Lung (tissue), 12 donors: ENCODE measurements around the gene BRF1. TPM values are rescaled to one million over a fixed set of nuclear protein-coding genes. Genes with fewer than 3 reads are reported as not detected.

Experiments used
- ATAC-seq: fragments of 200-7000 bp; cut with Tn5 transposase; one replicate; pipeline ENCODE4 v1.9.1; 2020; ENCODE audit warnings: moderate number of reproducible peaks; ENCODE audit not compliant: insufficient read depth, low FRiP score
- DNase-seq, 3 donors: peaks; one replicate each; pipeline ENCODE4 v3.0.0-alpha.2; 2013 to 2017
- H3K27ac ChIP-seq, 2 donors: one replicate each; pipeline ENCODE4 v1.5.1; 2013; ENCODE audit warnings: mild to moderate bottlenecking in 2 of 2, moderate library complexity in 2 of 2, control low read depth in 1 of 2, inconsistent platforms in 1 of 2, low read depth in 1 of 2, low read length in 1 of 2
- H3K27me3 ChIP-seq, 3 donors: one replicate each; pipeline ENCODE4 v1.5.1; 2013; ENCODE audit warnings: low read length in 2 of 3; ENCODE audit not compliant: control insufficient read depth in 3 of 3, insufficient read depth in 3 of 3
- H3K36me3 ChIP-seq, 4 donors: one replicate each; pipeline ENCODE4 v1.5.1; 2013; ENCODE audit warnings: low read length in 4 of 4, mild to moderate bottlenecking in 1 of 4, moderate library complexity in 1 of 4; ENCODE audit not compliant: control insufficient read depth in 4 of 4, insufficient read depth in 4 of 4
- H3K4me1 ChIP-seq, 5 donors: one replicate each; pipeline ENCODE4 v1.5.1; 2013; ENCODE audit warnings: low read length in 5 of 5, mild to moderate bottlenecking in 2 of 5, moderate library complexity in 1 of 5; ENCODE audit not compliant: control insufficient read depth in 5 of 5, insufficient read depth in 5 of 5
- H3K4me3 ChIP-seq: one replicate; pipeline ENCODE4 v1.5.1; 2013; ENCODE audit warnings: mild to moderate bottlenecking, control low read depth, moderate library complexity
- H3K9ac ChIP-seq, 2 donors: one replicate each; pipeline ENCODE4 v1.5.1; 2013; ENCODE audit warnings: low read length in 2 of 2, control low read depth in 1 of 2; ENCODE audit not compliant: insufficient read depth in 1 of 2
- H3K9me3 ChIP-seq, 4 donors: one replicate each; pipeline ENCODE4 v1.5.1; 2013; ENCODE audit warnings: low read length in 3 of 4, mild to moderate bottlenecking in 1 of 4, moderate library complexity in 1 of 4; ENCODE audit not compliant: control insufficient read depth in 4 of 4, insufficient read depth in 3 of 4
- WGBS, 2 donors: extraction: QIAGEN DNeasy Blood & Tissue Kit; methylation state at CpG; one replicate each; pipeline ENCODE4 v1.1.7; 2013; 5-methylcytosine and 5-hydroxymethylcytosine counted together
- polyA plus RNA-seq, 2 donors: library from polyadenylated mRNA; stranded (reverse); fragments of 200-250 nt; gene quantifications; one replicate each; pipeline ENCODE4 v1.2.1, GENCODE V29; 2013
- total RNA-seq, 2 donors: library from RNA; depleted of rRNA in 1 of 2; stranded (reverse); fragments of >200 nt in 1 of 2; gene quantifications; one replicate each; pipeline ENCODE4 v1.2.1, GENCODE V29; 2014 to 2021
- TF ChIP-seq, protein P1 (sequence below): IDR thresholded peaks from 2 replicates; pipeline ENCODE4 v1.5.1; 2012; ENCODE audit warnings: mild to moderate bottlenecking; ENCODE audit errors: control extremely low read depth, extremely low read depth
- donor health status: control.
- donor health status: control.
- donor health status: Bipolar disorder and iron deficiency.
- donor health status: healthy.
- donor health status: DM: yes; HTN: yes; CAD: no.

The BRF1 gene
- total and polyA plus RNA-seq, 4 donors = 14.2 to 55.3 (median 37.2) TPM

DNA sequence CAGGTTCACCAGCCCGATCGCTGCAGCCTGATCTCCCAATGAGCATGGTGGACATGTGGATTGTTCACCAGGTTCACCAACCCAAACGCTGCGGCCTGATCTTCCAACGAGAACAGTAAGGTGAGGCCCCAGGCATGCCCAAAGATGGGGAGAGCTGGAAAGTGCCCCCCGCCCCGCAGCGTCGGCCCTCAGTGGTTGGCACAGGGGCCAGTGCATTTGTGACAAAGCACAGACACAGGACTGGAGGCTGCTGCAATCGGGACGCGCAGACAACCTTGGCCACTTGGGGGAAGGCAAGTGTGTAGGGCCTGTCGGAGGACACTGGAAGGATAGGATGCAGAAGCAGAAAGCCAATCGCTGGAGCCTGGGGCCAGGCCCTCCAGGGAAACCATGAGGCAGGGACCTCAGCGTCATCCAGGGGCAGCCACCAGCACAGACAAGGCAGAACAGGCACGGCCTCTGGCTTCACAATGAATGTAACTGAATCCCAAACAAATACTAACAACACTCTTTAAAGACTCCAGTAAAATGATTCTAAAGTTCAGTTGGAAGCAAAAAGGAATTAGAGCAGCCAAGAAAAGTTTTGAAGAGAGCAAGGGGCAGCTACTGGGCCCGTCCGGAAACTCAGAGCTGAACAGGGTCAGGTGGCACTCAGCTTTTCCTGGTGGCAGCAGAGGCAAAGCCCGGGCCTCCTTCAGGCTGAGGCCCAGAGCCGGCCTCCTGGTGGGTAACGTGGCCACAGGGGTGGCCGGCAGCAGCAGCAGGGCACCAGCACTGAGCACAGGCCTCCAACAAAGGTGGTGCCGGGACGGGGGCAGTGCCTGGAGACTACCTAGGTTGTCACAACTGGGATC lies 13.3 kb downstream of the BRF1 start:
- TF ChIP-seq, protein P1, sequence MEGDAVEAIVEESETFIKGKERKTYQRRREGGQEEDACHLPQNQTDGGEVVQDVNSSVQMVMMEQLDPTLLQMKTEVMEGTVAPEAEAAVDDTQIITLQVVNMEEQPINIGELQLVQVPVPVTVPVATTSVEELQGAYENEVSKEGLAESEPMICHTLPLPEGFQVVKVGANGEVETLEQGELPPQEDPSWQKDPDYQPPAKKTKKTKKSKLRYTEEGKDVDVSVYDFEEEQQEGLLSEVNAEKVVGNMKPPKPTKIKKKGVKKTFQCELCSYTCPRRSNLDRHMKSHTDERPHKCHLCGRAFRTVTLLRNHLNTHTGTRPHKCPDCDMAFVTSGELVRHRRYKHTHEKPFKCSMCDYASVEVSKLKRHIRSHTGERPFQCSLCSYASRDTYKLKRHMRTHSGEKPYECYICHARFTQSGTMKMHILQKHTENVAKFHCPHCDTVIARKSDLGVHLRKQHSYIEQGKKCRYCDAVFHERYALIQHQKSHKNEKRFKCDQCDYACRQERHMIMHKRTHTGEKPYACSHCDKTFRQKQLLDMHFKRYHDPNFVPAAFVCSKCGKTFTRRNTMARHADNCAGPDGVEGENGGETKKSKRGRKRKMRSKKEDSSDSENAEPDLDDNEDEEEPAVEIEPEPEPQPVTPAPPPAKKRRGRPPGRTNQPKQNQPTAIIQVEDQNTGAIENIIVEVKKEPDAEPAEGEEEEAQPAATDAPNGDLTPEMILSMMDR = no peak
- Histone ChIP-seq H3K9ac (no peak overlapping the region), H3K36me3 (peaks cover 0 to 2% (median 0%) of the 10 kb centered on the region in 4 donors), H3K4me3 (no peak overlapping the region), H3K27ac (no peak overlapping the region), H3K4me1 (peaks cover 0 to 5% (median 0%) of the 10 kb centered on the region in 5 donors), H3K9me3 (no peaks in the 10 kb centered on the region), H3K27me3 (no peaks in the 10 kb centered on the region)
- 90 to 92% methylated on average over 24 of the region's 24 CpGs for WGBS, 2 donors
- DNase-seq = no peak
- ATAC-seq = no peak

- TF ChIP-seq, protein P1 = no peak
- ATAC-seq (no peak), DNase-seq (no peak)
- H3K36me3 ChIP-seq = peaks cover 0 to 2% (median 0%) of the 10 kb centered on the region in 4 donors
- 94 to 95% methylated on average over 9 of the region's 9 CpGs for WGBS, 2 donors
- H3K27ac ChIP-seq = no peak overlapping the region
- no peak overlapping the region for H3K4me3 ChIP-seq
- H3K9ac ChIP-seq = no peak overlapping the region
- peaks cover 0 to 3% (median 0%) of the 10 kb centered on the region in 5 donors for H3K4me1 ChIP-seq
- H3K9me3 ChIP-seq = no peaks in the 10 kb centered on the region
- no peaks in the 10 kb centered on the region for H3K27me3 ChIP-seq
Measured at GRCh38 chr14:105286759-105287144, 14.0 kb downstream of the BRF1 start.

GRCh38 chr14:105285174-105285573 lies 15.6 kb downstream of the BRF1 start:
- no peak for ATAC-seq
- 78 to 91% methylated on average over 8 of the region's 8 CpGs for WGBS, 2 donors
- no peak overlapping the region for H3K4me3 ChIP-seq
- H3K36me3 ChIP-seq = peaks cover 0 to 3% (median under 1%) of the 10 kb centered on the region in 4 donors
- H3K9me3 ChIP-seq = no peaks in the 10 kb centered on the region
- TF ChIP-seq, protein P1 = no peak
- H3K9ac ChIP-seq = no peak overlapping the region
- no peak for DNase-seq
- H3K4me1 ChIP-seq = peaks cover 0 to 7% (median 0%) of the 10 kb centered on the region in 5 donors
- H3K27ac ChIP-seq = no peak overlapping the region
- H3K27me3 ChIP-seq = no peaks in the 10 kb centered on the region
